Panc1 (cell line): Measurements from ENCODE around the gene ZMAT5.

Experiments
- CTCF ChIP-seq: fragments of 450-650 bp; IDR thresholded peaks from 2 replicates; pipeline ENCODE4 v1.5.1; 2017; ENCODE audit warnings: mild to moderate bottlenecking
- POLR2AphosphoS5 ChIP-seq: IDR thresholded peaks from 2 replicates; pipeline ENCODE4 v1.6.1; 2012; ENCODE audit warnings: mild to moderate bottlenecking, low read depth, low read length, moderate library complexity
- TCF7L2 ChIP-seq: IDR thresholded peaks from 2 replicates; pipeline ENCODE4 v1.6.1; 2011; ENCODE audit warnings: mild to moderate bottlenecking, low read depth, low read length, inconsistent platforms

DNA sequence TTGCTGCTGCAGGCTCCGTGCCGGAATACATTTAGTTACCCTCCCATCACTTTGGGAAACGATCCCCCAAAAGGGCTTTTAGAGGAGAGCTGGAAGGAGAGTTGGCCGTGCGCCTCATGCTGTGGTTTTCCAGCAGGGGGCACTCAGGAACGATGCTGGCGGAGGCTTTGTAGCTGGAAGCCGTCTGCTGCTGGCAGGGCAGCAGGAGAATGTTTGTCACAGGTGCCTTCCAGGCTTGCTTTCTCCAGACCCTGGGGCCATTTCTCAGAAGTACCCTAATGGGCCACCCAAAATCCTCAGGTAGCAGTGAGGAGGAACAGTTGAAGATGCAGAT is 77.0 kb downstream of the ZMAT5 start:
- TF ChIP-seq CTCF (no peak; the same call in 1 of the 2 replicates), TCF7L2 (0 out of 2 replicates have a peak, but pooled peaks have one; percentile 23), POLR2AphosphoS5 (no peak)
